CD8-positive, alpha-beta memory T cell (primary cell): ENCODE data around the gene PARP12. TPM values are rescaled to one million over a fixed set of nuclear protein-coding genes. Genes with fewer than 3 reads are reported as not detected.
A peak's percentile ranks its signal among the peaks of the same experiment; 100 is the strongest.

Experiments
- CTCF ChIA-PET: fragments of 350-600 bp; sonication (Branson Sonifier 250); formaldehyde crosslinking; loops from one replicate; lab custom pipeline; 2021; ENCODE audit warnings: antibody characterized with exemption; lab: Charles Lee
- POLR2A ChIA-PET: fragments of 350-600 bp; sonication (Branson Sonifier 250); formaldehyde crosslinking; loops from one replicate; lab custom pipeline; 2021; ENCODE audit warnings: antibody characterized with exemption; lab: Charles Lee
- DNase-seq, 5 donors: peaks; one replicate each; pipeline versions ENCODE4 v3.0.0 to v3.0.0-alpha.2; 2020 to 2022; ENCODE audit warnings: mixed read lengths in 1 of 5
- H3K27ac ChIP-seq: one replicate; pipeline ENCODE4 v1.7.0; 2013; ENCODE audit warnings: low read depth, mild to moderate bottlenecking, low read length, moderate library complexity
- H3K27me3 ChIP-seq: 2 replicates; pipeline ENCODE4 v1.7.0; 2013; ENCODE audit warnings: low read length, mild to moderate bottlenecking; ENCODE audit not compliant: insufficient read depth, poor library complexity, severe bottlenecking
- H3K36me3 ChIP-seq: 2 replicates; pipeline ENCODE4 v1.7.0; 2013; ENCODE audit warnings: mild to moderate bottlenecking, low read length, moderate library complexity; ENCODE audit not compliant: insufficient read depth
- H3K4me1 ChIP-seq: 2 replicates; pipeline ENCODE4 v1.7.0; 2013; ENCODE audit warnings: mild to moderate bottlenecking, low read length, moderate library complexity; ENCODE audit not compliant: insufficient read depth
- H3K4me3 ChIP-seq: 2 replicates; pipeline ENCODE4 v1.7.0; 2013; ENCODE audit warnings: mild to moderate bottlenecking, low read length
- H3K9me3 ChIP-seq: 2 replicates; pipeline ENCODE4 v1.7.0; 2013; ENCODE audit warnings: mild to moderate bottlenecking, low read length
- H3K27ac Mint-ChIP-seq, 8 donors: one replicate each; pipeline ENCODE4 v1.8.0; 2020 to 2021; ENCODE audit warnings: mixed read lengths in 8 of 8, mild to moderate bottlenecking in 6 of 8, inconsistent platforms in 3 of 8, moderate library complexity in 3 of 8
- H3K27me3 Mint-ChIP-seq, 2 donors: one replicate each; pipeline ENCODE4 v1.8.0; 2020 to 2021; ENCODE audit warnings: mixed read lengths in 2 of 2, mild to moderate bottlenecking in 1 of 2, moderate library complexity in 1 of 2
- H3K36me3 Mint-ChIP-seq, 3 donors: one replicate each; pipeline ENCODE4 v1.8.0; 2020 to 2021; ENCODE audit warnings: mixed read lengths in 3 of 3, inconsistent platforms in 1 of 3, mild to moderate bottlenecking in 1 of 3
- H3K4me1 Mint-ChIP-seq, 3 donors: one replicate each; pipeline ENCODE4 v1.8.0; 2020 to 2021; ENCODE audit warnings: mixed read lengths in 3 of 3, inconsistent platforms in 1 of 3, mild to moderate bottlenecking in 1 of 3
- H3K4me3 Mint-ChIP-seq, 7 donors: one replicate each; pipeline ENCODE4 v1.8.0; 2020 to 2021; ENCODE audit warnings: mixed read lengths in 7 of 7, mild to moderate bottlenecking in 6 of 7, moderate library complexity in 4 of 7, inconsistent platforms in 2 of 7
- H3K9me3 Mint-ChIP-seq, 5 donors: one replicate each; pipeline ENCODE4 v1.8.0; 2020 to 2022; ENCODE audit warnings: mixed read lengths in 5 of 5, mild to moderate bottlenecking in 3 of 5, moderate library complexity in 2 of 5, inconsistent platforms in 1 of 5
- polyA plus RNA-seq: library from polyadenylated mRNA; unstranded; fragments of 300-500 nt; fragmentation: Illumina TruSeq; gene quantifications from one replicate; pipeline ENCODE4 v1.2.3, GENCODE V29; 2021
- total RNA-seq, 2 experiments: library from RNA; stranded (reverse); gene quantifications; one replicate each; pipeline ENCODE4 v1.2.3, GENCODE V29; 2021

Gene PARP12
- total and polyA plus RNA-seq, 3 experiments from 2014 or later: 24.7 to 34.0 (median 27.9) TPM

DNA sequence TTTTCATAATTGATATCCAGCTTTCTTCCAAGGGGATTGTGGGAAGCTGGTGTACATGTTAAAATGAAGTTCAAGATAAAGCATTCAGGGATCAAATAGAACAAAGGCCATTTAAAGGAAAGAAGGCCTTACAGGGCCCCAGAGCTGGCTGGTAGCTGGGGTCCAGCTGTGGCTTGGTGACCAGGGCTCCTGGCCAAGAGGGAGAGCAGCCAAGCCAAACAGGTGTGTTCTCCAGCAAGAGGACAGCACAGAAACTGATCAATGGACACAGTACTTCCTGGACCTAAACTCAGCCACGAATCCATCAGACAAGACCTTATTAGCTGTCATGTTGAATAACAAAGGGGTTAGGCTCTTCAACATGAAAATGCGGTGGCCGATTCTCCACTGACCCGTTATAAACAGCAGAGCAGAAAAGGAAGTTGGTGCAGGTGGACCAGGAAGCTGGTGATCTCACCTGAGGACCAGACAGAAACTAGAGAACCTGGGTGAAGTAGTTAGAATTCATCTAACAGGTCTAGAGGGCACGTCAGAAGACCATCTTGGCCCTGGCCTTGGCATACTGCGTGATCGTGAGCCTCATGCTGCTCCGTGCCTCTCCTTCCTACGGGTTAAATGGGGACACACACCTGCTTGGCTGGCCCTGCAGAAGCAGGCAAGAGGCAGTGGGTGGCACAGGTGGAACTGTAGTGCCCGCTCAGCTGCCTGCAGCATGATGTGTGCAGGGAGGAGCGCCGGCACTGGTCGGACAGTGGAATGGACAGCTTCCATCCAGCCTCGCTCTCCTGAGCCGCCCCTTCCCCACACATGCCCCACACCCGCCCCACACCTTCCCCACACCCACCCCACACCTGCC is 53.8 kb downstream of the PARP12 start:
- H3K27ac ChIP-seq: no peak overlapping the region
- peaks cover 0 to 3% (median 1%) of the 10 kb centered on the region in 3 donors for H3K36me3 Mint-ChIP-seq
- no peaks in the 10 kb centered on the region for H3K36me3 ChIP-seq
- no peak overlapping the region for H3K27ac Mint-ChIP-seq
- no peaks in the 10 kb centered on the region for H3K4me1 Mint-ChIP-seq
- H3K27me3 ChIP-seq: no peaks in the 10 kb centered on the region
- H3K4me3 ChIP-seq: no peak overlapping the region
- H3K27me3 Mint-ChIP-seq: peaks cover 0 to 2% of the 10 kb centered on the region in 2 donors
- H3K9me3 ChIP-seq: no peaks in the 10 kb centered on the region
- no peaks in the 10 kb centered on the region for H3K9me3 Mint-ChIP-seq
- ChIA-PET CTCF (interaction anchor here (1.6 kb wide), 1 partner anchor 364 kb away, joined by 4 read pairs; no protein-coding TSS in a partner anchor), POLR2A (no interaction called here)
- H3K4me1 ChIP-seq: no peaks in the 10 kb centered on the region
- H3K4me3 Mint-ChIP-seq: no peak overlapping the region
- no peak for DNase-seq

DNA sequence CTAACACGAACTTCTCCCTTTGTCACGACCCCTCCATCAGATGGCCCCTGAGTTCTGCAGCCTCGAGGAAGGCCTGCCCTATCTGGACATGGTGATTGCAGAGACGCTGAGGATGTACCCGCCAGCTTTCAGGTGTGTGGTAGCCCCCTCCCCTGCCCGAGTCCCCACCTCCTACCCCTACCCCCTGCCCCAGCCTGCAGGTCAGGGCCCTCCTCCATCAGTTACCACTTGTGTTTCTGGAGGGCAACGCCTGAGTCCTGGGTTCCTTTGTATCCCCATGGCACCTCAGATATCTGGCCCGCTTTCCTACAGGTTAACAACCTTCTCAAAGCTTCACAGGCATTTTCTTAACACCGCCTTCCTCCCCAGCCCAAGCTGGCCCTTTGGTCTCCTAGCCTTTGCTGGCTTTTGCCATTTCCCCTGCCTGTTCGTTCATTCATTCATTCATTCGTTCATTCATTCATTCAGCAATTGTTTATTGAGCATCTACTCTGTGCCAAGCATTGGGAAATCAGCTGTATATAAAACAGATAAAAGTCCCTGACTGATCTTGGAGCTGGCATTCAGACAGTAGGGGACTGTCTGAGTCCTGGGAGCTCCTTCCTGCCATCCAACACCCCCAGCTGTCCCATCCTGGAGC is 55.6 kb downstream of the PARP12 start:
- Mint-ChIP-seq H3K36me3 (peaks cover 0 to 3% (median 0%) of the 10 kb centered on the region in 3 donors), H3K27ac (no peak overlapping the region), H3K4me3 (no peak overlapping the region), H3K9me3 (no peaks in the 10 kb centered on the region), H3K4me1 (no peaks in the 10 kb centered on the region), H3K27me3 (peaks cover 0 to 2% of the 10 kb centered on the region in 2 donors)
- H3K27me3 ChIP-seq: no peaks in the 10 kb centered on the region
- no peak for DNase-seq
- CTCF ChIA-PET: interaction anchor here (1.0 to 2.1 kb wide), 3 partner anchors 361 to 507 kb away, joined by 3 to 7 read pairs (median 3); no protein-coding TSS in a partner anchor
- POLR2A ChIA-PET: no interaction called here
- no peak overlapping the region for H3K4me3 ChIP-seq
- H3K9me3 ChIP-seq: no peaks in the 10 kb centered on the region
- no peaks in the 10 kb centered on the region for H3K36me3 ChIP-seq
- H3K4me1 ChIP-seq: no peaks in the 10 kb centered on the region
- H3K27ac ChIP-seq: no peak overlapping the region

DNA sequence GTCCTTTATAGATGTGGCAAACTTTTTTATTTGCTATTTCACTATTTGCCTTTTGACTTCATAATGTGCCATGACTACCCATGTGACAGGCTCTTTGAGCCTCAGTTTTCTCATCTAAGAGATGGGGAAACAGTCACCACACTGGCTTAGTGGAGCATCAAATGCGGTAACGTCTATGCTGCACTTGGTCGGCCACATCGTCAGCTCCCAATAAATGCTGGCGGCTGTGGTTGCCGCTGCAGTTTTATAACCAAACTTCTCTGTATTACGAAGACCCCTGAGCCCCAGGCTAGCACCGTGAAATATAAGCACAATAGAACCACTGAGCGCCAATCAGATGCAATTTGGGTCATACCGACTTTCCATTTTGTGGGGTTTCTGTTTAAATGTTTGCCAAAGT is 56.2 kb downstream of the PARP12 start:
- POLR2A ChIA-PET: no interaction called here
- Histone ChIP-seq H3K9me3 (no peaks in the 10 kb centered on the region), H3K4me3 (no peak overlapping the region)

DNA sequence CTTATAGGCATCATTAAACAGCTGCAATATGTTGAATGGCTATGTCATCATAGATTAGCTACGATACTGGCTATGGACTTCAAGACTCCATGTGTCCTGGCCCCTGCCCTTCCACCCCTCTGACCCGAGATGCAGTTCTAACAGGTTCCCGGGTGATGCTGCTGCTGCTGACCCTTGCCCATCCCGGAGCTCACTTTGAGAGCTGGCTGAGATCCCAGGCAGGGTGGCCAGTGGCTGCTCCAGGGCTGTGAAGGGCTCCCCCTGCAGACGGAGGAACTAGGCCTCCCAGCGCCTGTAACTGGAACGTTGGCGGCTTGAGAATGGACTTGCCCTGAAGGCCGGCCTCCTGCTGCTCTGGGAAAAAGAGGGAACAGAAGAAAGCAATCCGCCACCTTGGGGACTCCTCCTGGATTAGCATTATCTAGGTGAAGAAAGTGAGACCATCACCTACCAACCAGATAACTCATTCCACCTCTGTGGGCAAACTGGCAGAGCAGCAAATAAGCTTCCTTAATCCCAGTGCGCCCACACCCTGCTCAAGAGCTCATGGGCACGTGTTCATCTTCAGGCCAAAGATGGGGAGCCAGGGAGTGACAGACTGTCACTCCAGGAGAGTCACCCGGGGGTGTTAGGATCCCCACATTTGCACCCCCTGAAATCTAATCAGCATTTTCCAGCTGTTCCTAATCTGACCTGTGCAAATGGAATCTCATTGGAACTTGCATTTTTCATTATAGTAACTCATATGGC is 56.8 kb downstream of the PARP12 start:
- Histone ChIP-seq H3K27ac (no peak overlapping the region), H3K4me1 (no peaks in the 10 kb centered on the region), H3K9me3 (no peaks in the 10 kb centered on the region), H3K36me3 (no peaks in the 10 kb centered on the region), H3K27me3 (no peaks in the 10 kb centered on the region), H3K4me3 (no peak overlapping the region)
- H3K27ac Mint-ChIP-seq: peak overlapping the region in 2 of 8 donors; percentile 22 to 26
- no peak for DNase-seq
- H3K9me3 Mint-ChIP-seq: no peaks in the 10 kb centered on the region
- no peaks in the 10 kb centered on the region for H3K4me1 Mint-ChIP-seq
- no peak overlapping the region for H3K4me3 Mint-ChIP-seq
- H3K36me3 Mint-ChIP-seq: no peaks in the 10 kb centered on the region
- ChIA-PET POLR2A (no interaction called here), CTCF (interaction anchor here (0.7 to 2.1 kb wide), 7 partner anchors 9 to 506 kb away, joined by 3 to 8 read pairs (median 3); no protein-coding TSS in a partner anchor)
- H3K27me3 Mint-ChIP-seq: peaks cover 0 to 2% of the 10 kb centered on the region in 2 donors

More for the DNA sequence above, 56.2 kb downstream of the PARP12 start:
- CTCF ChIA-PET: interaction anchor here (0.8 to 2.1 kb wide), 4 partner anchors 10 to 507 kb away, joined by 3 to 7 read pairs (median 3); no protein-coding TSS in a partner anchor
- Mint-ChIP-seq H3K9me3 (no peaks in the 10 kb centered on the region), H3K4me3 (no peak overlapping the region), H3K27me3 (peaks cover 0 to 2% of the 10 kb centered on the region in 2 donors), H3K36me3 (peaks cover 0 to 3% (median 0%) of the 10 kb centered on the region in 3 donors), H3K4me1 (no peaks in the 10 kb centered on the region), H3K27ac (no peak overlapping the region)
- Histone ChIP-seq H3K4me1 (no peaks in the 10 kb centered on the region), H3K27me3 (no peaks in the 10 kb centered on the region), H3K27ac (no peak overlapping the region), H3K36me3 (no peaks in the 10 kb centered on the region)
- DNase-seq: no peak

DNA sequence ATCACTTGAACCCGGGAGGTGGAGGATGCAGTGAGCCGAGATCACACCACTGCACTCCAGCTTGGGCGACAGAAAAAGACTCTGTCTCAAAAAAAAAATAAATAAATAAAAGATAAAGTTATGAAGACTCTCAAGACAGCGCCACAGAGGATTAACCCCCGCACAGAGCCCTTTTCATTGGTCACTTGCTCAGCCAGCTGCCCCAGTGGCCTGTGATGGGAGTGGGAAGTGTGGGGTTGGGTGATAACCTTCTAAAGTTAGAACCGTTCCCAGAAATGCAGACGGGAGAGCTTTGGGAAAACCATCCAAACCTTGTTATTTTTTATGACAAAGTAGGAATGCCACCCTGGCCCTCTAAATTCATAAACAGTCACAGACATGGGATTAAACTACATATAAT is 57.4 kb downstream of the PARP12 start:
- no peaks in the 10 kb centered on the region for H3K9me3 ChIP-seq
- ChIA-PET CTCF (interaction anchor here (0.7 to 2.1 kb wide), 6 partner anchors 268 to 505 kb away, joined by 3 to 8 read pairs (median 4); no protein-coding TSS in a partner anchor), POLR2A (no interaction called here)
- H3K36me3 ChIP-seq: no peaks in the 10 kb centered on the region
- Mint-ChIP-seq H3K27me3 (peaks cover 0 to 2% of the 10 kb centered on the region in 2 donors), H3K9me3 (no peaks in the 10 kb centered on the region), H3K4me1 (no peaks in the 10 kb centered on the region), H3K27ac (no peak overlapping the region), H3K36me3 (no peaks in the 10 kb centered on the region), H3K4me3 (no peak overlapping the region)
- no peaks in the 10 kb centered on the region for H3K4me1 ChIP-seq
- H3K27me3 ChIP-seq: no peaks in the 10 kb centered on the region
- H3K27ac ChIP-seq: no peak overlapping the region
- DNase-seq: no peak
- H3K4me3 ChIP-seq: no peak overlapping the region

DNA sequence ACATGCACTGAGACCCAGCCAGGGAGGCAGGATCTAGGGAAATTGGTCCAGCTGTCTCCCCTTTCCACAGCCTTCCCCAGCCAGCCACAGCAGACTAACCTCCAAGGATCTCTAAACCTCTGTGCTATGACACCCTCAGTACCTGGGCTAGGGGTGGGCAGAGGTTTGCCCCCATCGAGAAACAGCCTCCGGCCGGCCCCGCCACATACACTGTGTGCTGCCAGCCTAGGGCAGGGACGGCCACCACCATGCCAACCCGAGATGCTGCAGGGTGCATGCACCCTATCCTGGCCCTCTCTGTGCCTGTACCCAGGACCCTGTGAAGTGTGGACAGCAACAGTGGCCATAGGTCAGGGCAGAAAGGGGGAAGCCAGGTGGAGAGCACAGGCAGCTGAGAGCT is 58.1 kb downstream of the PARP12 start:
- Histone ChIP-seq H3K27ac (no peak overlapping the region), H3K4me3 (no peak overlapping the region), H3K36me3 (no peaks in the 10 kb centered on the region), H3K27me3 (no peaks in the 10 kb centered on the region), H3K9me3 (no peaks in the 10 kb centered on the region), H3K4me1 (no peaks in the 10 kb centered on the region)
- H3K4me3 Mint-ChIP-seq: no peak overlapping the region
- CTCF ChIA-PET: interaction anchor here (1.2 to 3.3 kb wide), 3 partner anchors 358 to 362 kb away, joined by 5 to 31 read pairs (median 8); no protein-coding TSS in a partner anchor
- H3K4me1 Mint-ChIP-seq: no peaks in the 10 kb centered on the region
- no peak overlapping the region for H3K27ac Mint-ChIP-seq
- POLR2A ChIA-PET: no interaction called here
- peaks cover 0 to 2% of the 10 kb centered on the region in 2 donors for H3K27me3 Mint-ChIP-seq
- no peaks in the 10 kb centered on the region for H3K36me3 Mint-ChIP-seq
- no peak for DNase-seq
- no peaks in the 10 kb centered on the region for H3K9me3 Mint-ChIP-seq

DNA sequence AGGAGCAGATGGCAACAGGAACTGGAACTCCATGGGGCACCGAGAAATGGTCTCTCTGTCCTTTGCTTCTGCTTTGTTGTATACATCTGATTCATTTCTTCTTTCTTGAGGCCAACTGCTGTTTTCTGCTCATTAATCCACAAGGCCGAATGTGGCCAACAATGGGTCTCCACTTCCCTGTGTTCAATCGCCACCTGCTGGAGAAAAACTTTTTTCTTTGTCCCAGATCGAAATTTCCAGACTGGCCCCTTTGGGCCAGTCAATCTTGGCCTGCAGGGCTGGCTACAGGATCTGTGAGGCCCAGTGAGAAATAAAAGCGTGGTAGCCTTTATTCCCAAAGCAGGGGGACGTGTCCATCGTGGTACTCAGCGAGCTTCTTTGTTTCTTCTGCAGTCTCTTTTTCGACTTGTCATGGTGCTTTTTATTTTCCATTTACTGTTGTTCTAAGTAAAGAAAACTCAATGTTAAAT is 58.8 kb downstream of the PARP12 start:
- peaks cover 0 to 4% of the 10 kb centered on the region in 2 donors for H3K27me3 Mint-ChIP-seq
- POLR2A ChIA-PET: no interaction called here

More for the DNA sequence above, 58.8 kb downstream of the PARP12 start:
- Mint-ChIP-seq H3K9me3 (no peaks in the 10 kb centered on the region), H3K4me3 (no peak overlapping the region), H3K4me1 (no peaks in the 10 kb centered on the region), H3K36me3 (no peaks in the 10 kb centered on the region), H3K27ac (peak overlapping the region in 1 of 8 donors; percentile 86)
- Histone ChIP-seq H3K27me3 (no peaks in the 10 kb centered on the region), H3K4me1 (no peaks in the 10 kb centered on the region), H3K4me3 (no peak overlapping the region), H3K27ac (no peak overlapping the region), H3K36me3 (no peaks in the 10 kb centered on the region), H3K9me3 (no peaks in the 10 kb centered on the region)
- CTCF ChIA-PET: interaction anchor here (1.4 to 3.3 kb wide), 4 partner anchors 15 to 362 kb away, joined by 3 to 31 read pairs (median 4); no protein-coding TSS in a partner anchor
- peak in 1 of 5 donors; percentile 29 for DNase-seq
